Measurements from ENCODE around the gene RAB24.

Gene RAB24

DNA sequence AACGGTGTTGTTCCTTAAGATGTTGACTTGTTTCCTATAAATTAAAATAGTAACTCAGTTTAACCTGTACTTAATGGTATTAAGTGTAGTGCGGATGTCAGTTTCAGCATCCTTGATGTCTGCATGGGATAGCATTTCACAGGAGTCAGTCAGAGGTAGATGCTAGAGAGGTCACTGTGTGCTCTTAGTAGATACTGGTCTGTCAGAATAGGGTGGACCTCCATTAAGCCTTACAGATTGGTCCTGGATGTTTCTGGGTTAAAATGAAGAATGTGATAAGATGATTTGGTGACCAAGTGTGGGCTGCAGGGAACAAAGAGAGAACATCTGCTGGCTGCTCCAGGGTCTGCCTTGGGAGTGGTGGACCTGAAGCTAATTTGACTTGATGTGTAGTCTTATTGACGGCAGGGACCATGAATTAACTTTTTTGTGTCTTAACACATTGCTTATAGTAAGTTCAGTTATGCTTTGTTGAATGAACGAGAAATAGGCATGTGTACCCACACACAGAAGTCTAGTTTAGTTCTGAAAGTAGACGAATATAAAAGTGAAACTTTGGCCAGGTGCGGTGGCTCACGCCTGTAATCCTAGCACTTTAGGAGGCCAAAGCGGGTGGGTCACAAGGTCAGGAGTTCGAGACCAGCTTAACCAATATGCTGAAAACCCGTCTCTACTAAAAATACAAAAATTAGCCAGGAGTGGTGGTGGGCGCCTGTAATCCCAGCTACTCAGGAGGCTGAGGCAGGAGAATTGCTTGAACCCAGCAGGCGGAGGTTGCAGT, 12.5 kb downstream of the RAB24 start:
- Histone ChIP-seq H3K27me3 (replicated peaks; ENCODE audit: control insufficient read depth, insufficient read depth, low read length) (no peaks in the 10 kb centered on the region), H3K36me3 (ENCODE audit: control insufficient read depth, insufficient read depth, low read length) (peaks cover 33% of the 10 kb centered on the region), H3K4me3 (replicated peaks; ENCODE audit: low read depth, low read length) (no peak overlapping the region)
- no peak for TF ChIP-seq CTCF (IDR thresholded peaks at IDR 0.05; ENCODE audit: insufficient read depth, low read length, poor library complexity, severe bottlenecking)
- peak; percentile 67 for DNase-seq (ENCODE audit: extremely low read depth, insufficient read length)

GRCh38 chr5:177288191-177288590, 15.3 kb downstream of the RAB24 start:
- Histone ChIP-seq H3K36me3 (ENCODE audit: control insufficient read depth, insufficient read depth, low read length) (peaks cover 19% of the 10 kb centered on the region), H3K27me3 (replicated peaks; ENCODE audit: control insufficient read depth, insufficient read depth, low read length) (no peaks in the 10 kb centered on the region), H3K4me3 (replicated peaks; ENCODE audit: low read depth, low read length) (no peak overlapping the region)
- no peak for TF ChIP-seq CTCF (IDR thresholded peaks at IDR 0.05; ENCODE audit: insufficient read depth, low read length, poor library complexity, severe bottlenecking)
- no peak for DNase-seq (ENCODE audit: extremely low read depth, insufficient read length)

- Histone ChIP-seq H3K27me3 (replicated peaks; ENCODE audit: control insufficient read depth, insufficient read depth, low read length) (no peaks in the 10 kb centered on the region), H3K36me3 (ENCODE audit: control insufficient read depth, insufficient read depth, low read length) (peaks cover 12% of the 10 kb centered on the region), H3K4me3 (replicated peaks; ENCODE audit: low read depth, low read length) (no peak overlapping the region)
- no peak for DNase-seq (ENCODE audit: extremely low read depth, insufficient read length)
- TF ChIP-seq CTCF (IDR thresholded peaks at IDR 0.05; ENCODE audit: insufficient read depth, low read length, poor library complexity, severe bottlenecking): no peak
Observed at GRCh38 chr5:177276886-177277285, 26.6 kb downstream of the RAB24 start.

DNA sequence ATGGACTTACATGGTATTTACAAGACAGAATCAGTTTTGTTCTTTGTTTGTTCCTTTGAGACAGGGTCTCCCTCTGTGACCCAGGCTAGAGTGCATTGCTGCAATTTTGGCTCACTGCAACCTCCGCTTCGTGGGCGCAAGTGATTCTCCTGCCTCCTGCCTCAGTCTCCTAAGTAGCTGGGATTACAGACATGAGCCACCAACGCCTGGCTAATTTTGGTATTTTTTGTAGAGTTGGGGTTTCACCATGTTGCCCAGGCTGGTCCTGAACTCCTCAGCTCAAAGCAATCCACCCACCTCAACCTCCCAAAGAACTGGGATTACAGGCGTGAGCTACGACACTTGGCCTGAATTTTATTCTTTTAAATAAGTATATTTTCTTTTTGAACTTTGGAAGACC, 27.6 kb downstream of the RAB24 start:
- Histone ChIP-seq H3K27me3 (replicated peaks; ENCODE audit: control insufficient read depth, insufficient read depth, low read length) (no peaks in the 10 kb centered on the region), H3K4me3 (replicated peaks; ENCODE audit: low read depth, low read length) (no peak overlapping the region), H3K36me3 (ENCODE audit: control insufficient read depth, insufficient read depth, low read length) (peaks cover 10% of the 10 kb centered on the region)
- DNase-seq (ENCODE audit: extremely low read depth, insufficient read length): no peak
- no peak for TF ChIP-seq CTCF (IDR thresholded peaks at IDR 0.05; ENCODE audit: insufficient read depth, low read length, poor library complexity, severe bottlenecking)

DNA sequence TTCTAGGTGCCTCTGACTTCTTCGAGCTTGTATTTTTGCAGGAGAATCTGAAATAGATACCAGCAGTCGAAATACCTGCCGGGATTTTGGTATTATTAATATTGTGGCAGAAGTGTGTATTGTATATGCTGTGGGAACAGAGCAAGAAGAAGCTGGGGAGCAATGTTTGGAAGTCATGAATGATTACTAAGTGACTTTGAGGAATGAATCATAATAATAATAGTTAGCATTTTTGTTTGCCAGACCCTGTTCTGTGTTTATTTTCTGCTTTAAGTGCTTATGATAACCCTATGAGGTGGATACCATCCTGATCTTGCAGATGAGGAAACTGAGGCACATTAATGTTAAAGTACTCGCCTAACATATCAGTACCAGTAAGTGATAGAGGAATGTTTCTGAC, 32.4 kb downstream of the RAB24 start:
- H3K36me3 ChIP-seq (ENCODE audit: control insufficient read depth, insufficient read depth, low read length): peaks cover 15% of the 10 kb centered on the region
- no peak for DNase-seq (ENCODE audit: extremely low read depth, insufficient read length)
- H3K4me3 ChIP-seq (replicated peaks; ENCODE audit: low read depth, low read length): no peak overlapping the region
- no peak for TF ChIP-seq CTCF (IDR thresholded peaks at IDR 0.05; ENCODE audit: insufficient read depth, low read length, poor library complexity, severe bottlenecking)
- H3K27me3 ChIP-seq (replicated peaks; ENCODE audit: control insufficient read depth, insufficient read depth, low read length): no peaks in the 10 kb centered on the region
